Peyer's patch (tissue), 4 donors: ENCODE measurements around the gene TNKS1BP1. TPM values are rescaled to one million over a fixed set of nuclear protein-coding genes. Genes with fewer than 3 reads are reported as not detected.
"Not testable (repeated sequence)": the region's sequence is repeated elsewhere in the genome, so short reads cannot be mapped to it uniquely, and the experiment has no call there.

Source experiments
- DNase-seq, 3 donors: peaks; one replicate each; pipeline ENCODE4 v3.0.0-alpha.2; 2017 to 2019
- H3K27ac ChIP-seq, 4 donors: fragments of 200-600 bp; sonication (generic); one replicate each; pipeline ENCODE4 v1.5.1; 2016 to 2019
- H3K27me3 ChIP-seq, 2 donors: fragments of 200-600 bp; sonication (generic); one replicate each; pipeline ENCODE4 v1.5.1; 2019
- H3K36me3 ChIP-seq, 3 donors: fragments of 200-600 bp; sonication (generic); one replicate each; pipeline ENCODE4 v1.5.1; 2016 to 2019
- H3K4me1 ChIP-seq, 4 donors: fragments of 200-600 bp; sonication (generic); one replicate each; pipeline ENCODE4 v1.5.1; 2016 to 2019
- H3K4me3 ChIP-seq, 4 donors: fragments of 200-600 bp; sonication (generic); 1 replicate in 3 of 4; 2 replicates in 1 of 4; pipeline ENCODE4 v1.5.1; 2016 to 2019; ENCODE audit warnings: mild to moderate bottlenecking in 1 of 4
- H3K9me3 ChIP-seq, 4 donors: fragments of 200-600 bp; sonication (generic); one replicate each; pipeline ENCODE4 v1.5.1; 2016 to 2019; ENCODE audit warnings: mild to moderate bottlenecking in 1 of 4
- POLR2A ChIP-seq, 2 donors: fragments of 450-650 bp; IDR thresholded peaks; one replicate each; pipeline ENCODE4 v1.5.1; 2017; ENCODE audit warnings: antibody characterized with exemption in 2 of 2, mild to moderate bottlenecking in 2 of 2, moderate library complexity in 2 of 2
- total RNA-seq, 4 donors: library from RNA; depleted of rRNA; stranded (reverse); fragments of >200 nt; gene quantifications; one replicate each; pipeline ENCODE4 v1.1.0, GENCODE V29; 2016
- TF ChIP-seq, protein P1 (sequence below), 6 experiments: fragments of 450-650 bp in 4 of 6; fragments of 200-600 bp in 2 of 6; sonication (generic) in 1 of 6; IDR thresholded peaks; one replicate each; pipeline ENCODE4 v1.5.1; 2017 to 2019; ENCODE audit warnings: antibody characterized with exemption in 6 of 6, mild to moderate bottlenecking in 3 of 6, moderate library complexity in 1 of 6

TNKS1BP1 gene
- total RNA-seq, 4 donors from 2014 or later, result 91.8 to 156 (median 139) TPM

DNA sequence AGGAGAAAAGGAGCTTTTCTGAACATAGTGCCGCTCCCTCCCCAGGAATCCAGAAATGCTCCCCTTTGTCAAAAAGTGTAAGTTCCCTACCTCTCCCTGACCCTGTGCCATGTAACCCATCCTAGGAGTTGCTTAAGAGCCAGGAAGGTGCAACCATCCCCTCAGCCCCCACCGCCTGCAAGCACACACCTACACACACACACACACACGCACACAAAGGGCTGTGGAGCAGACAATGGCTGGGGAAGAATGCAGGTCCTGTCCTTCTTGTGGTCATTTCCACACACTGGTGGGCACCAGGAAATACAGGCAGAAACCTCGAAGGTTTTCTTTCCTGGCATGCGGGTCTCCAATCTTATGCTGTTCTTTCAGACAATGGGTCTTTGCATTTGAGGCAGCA lies 14.6 kb upstream of the TNKS1BP1 start:
- H3K4me1 ChIP-seq, result peaks cover 0 to 12% (median 2%) of the 10 kb centered on the region in 4 donors
- TF ChIP-seq, protein P1, sequence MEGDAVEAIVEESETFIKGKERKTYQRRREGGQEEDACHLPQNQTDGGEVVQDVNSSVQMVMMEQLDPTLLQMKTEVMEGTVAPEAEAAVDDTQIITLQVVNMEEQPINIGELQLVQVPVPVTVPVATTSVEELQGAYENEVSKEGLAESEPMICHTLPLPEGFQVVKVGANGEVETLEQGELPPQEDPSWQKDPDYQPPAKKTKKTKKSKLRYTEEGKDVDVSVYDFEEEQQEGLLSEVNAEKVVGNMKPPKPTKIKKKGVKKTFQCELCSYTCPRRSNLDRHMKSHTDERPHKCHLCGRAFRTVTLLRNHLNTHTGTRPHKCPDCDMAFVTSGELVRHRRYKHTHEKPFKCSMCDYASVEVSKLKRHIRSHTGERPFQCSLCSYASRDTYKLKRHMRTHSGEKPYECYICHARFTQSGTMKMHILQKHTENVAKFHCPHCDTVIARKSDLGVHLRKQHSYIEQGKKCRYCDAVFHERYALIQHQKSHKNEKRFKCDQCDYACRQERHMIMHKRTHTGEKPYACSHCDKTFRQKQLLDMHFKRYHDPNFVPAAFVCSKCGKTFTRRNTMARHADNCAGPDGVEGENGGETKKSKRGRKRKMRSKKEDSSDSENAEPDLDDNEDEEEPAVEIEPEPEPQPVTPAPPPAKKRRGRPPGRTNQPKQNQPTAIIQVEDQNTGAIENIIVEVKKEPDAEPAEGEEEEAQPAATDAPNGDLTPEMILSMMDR (IDR thresholded peaks at IDR 0.05), result no peak
- no peak for TF ChIP-seq POLR2A (IDR thresholded peaks at IDR 0.05)
- H3K4me3 ChIP-seq, result no peak overlapping the region
- no peaks in the 10 kb centered on the region for H3K27me3 ChIP-seq
- H3K36me3 ChIP-seq, result no peaks in the 10 kb centered on the region
- DNase-seq, result peak in 1 of 3 donors; percentile 11
- no peak overlapping the region for H3K27ac ChIP-seq
- H3K9me3 ChIP-seq, result no peaks in the 10 kb centered on the region

DNA sequence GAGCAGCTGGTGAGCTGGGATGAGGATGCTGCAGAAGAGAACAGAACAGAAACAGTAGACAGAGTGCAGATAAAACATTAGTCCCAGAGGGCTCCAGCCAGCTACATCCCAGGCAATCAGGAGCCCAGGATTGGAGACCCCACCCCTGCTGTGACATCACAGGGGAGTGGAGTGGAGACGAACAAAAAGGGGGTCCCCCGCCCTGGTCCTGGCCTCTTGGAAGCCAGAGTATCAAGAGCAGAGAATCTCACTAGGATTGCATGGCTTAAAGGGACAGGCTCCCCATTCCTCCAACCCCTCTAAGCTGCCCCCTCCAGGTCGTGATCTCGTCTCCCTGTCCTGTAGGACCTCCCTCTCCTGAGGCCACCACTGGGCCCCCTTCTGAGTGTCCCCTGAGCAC lies 13.4 kb upstream of the TNKS1BP1 start, which contains the start of gene P2RX3:
Gene P2RX3, plus strand, starts transcription at position 211 of the 400 bp plus-strand sequence. CDS start 199 bp downstream, outside the sequence.
- DNase-seq, result peak in 1 of 3 donors; percentile 30
- no peak within 1 kb of the TSS for H3K4me3 ChIP-seq
- no peak for TF ChIP-seq POLR2A (IDR thresholded peaks at IDR 0.05)
- TF ChIP-seq, protein P1 (IDR thresholded peaks at IDR 0.05), result no peak
- H3K4me1 ChIP-seq, result peaks cover 0 to 14% (median 2%) of the 10 kb centered on the region in 4 donors
- H3K27me3 ChIP-seq, result no peaks in the 10 kb centered on the region
- H3K27ac ChIP-seq, result no peak within 1 kb of the TSS
- no peaks in the 10 kb centered on the region for H3K9me3 ChIP-seq
- peaks cover 0 to 6% (median 0%) of the 10 kb centered on the region in 3 donors for H3K36me3 ChIP-seq

DNA sequence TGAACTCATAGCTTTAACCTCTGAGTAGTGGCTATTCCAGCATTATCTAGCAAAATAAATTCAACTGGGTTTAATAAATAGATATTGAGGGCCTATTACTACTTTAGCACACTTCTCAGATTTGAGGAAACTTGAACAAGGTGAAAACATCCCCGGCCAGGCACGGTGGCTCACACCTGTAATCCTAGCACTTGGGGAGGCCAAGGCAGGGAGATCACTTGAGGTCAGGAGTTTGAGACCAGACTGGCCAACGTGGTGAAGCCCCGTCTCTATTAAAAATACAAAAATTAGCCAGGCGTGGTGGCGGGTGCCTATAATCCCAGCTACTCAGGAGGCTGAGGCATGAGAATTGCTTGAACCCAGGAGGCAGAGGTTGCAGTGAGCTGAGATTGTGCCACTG lies 12.1 kb upstream of the TNKS1BP1 start:
- Histone ChIP-seq H3K36me3 (peaks cover 0 to 19% (median 0%) of the 10 kb centered on the region in 3 donors), H3K4me1 (peaks cover 0 to 17% (median 2%) of the 10 kb centered on the region in 4 donors)
- not testable (repeated sequence) for H3K27me3 ChIP-seq, H3K27ac ChIP-seq, H3K9me3 ChIP-seq, H3K4me3 ChIP-seq
- peak in 1 of 3 donors; percentile 15 for DNase-seq

DNA sequence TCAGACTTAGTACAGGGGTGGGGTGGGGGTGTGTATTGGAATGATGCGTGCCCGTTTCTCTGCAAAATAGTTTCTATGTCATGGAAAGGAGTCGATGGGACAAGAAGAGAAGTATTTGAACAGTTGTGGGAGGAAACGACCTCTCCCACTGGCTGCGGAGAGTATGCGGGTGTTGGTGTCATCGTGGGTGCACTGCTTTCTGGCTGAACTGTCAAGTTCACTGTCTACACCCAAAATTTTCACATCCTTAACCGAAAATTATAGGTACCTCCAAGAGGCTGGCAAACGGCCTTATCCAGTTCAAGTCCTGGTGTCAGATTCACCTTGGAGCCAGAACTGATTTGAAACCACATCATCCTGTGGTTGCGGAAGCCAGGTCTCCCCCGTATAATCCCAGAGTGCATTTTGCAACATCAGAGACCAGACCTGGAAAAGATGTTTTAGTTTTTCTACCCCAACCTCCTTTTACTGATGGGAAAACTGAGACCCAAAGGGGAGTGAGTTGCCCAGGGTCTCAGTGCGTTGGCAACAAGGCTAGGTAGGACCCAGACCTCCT lies 11.4 kb upstream of the TNKS1BP1 start:
- H3K27ac ChIP-seq, result peak overlapping the region; percentile 85 to 90 (median 90)
- DNase-seq, result no peak
- H3K4me1 ChIP-seq, result peaks cover 0 to 17% (median 2%) of the 10 kb centered on the region in 4 donors
- no peaks in the 10 kb centered on the region for H3K9me3 ChIP-seq
- peak overlapping the region; percentile 84 to 92 (median 87) for H3K4me3 ChIP-seq
- TF ChIP-seq, protein P1 (IDR thresholded peaks at IDR 0.05), result no peak
- no peak for TF ChIP-seq POLR2A (IDR thresholded peaks at IDR 0.05)
- H3K36me3 ChIP-seq, result peaks cover 0 to 25% (median 0%) of the 10 kb centered on the region in 3 donors
- no peaks in the 10 kb centered on the region for H3K27me3 ChIP-seq

DNA sequence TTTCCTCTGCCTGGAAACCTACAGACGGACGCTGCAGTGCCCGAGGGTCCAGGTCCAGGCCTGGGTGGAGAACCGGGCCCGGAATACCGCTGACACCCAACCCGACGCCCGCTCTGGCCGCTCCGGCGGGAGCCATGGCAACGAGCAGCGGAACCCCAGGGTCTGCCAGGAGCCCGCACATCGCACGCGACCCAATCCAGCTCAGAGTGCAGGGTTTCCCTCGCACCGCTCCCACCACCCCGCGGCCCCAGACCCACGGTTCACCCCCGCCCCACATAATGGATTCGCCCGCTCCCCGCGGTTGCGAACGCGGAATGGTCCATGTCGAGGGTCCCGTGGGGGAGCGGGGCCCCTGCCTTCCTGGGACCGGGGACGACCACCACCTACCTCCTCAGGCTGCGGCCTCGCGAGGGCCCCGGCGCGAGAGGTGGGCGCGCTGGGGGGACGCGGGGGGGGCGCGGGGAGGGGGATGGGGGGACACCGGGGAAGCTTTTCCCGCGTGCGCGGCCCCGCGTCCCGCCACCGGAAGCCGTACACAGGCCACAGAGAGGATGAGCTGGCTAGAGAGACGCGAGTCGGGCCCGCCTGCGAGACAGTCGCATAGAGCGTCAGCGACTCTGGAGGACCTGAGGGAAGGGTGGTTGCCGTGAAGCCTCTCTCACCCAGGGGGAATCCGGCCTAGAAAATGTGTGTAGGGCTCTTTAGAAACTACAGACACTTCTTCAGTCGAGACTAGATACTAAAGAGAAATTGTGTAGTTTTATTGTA lies 10.8 kb upstream of the TNKS1BP1 start, which contains the start of gene SSRP1:
Gene SSRP1, minus strand, starts transcription at position 550 of the 768 bp plus-strand sequence. CDS start 771 bp downstream, outside the sequence.
- peaks cover 0 to 17% (median 2%) of the 10 kb centered on the region in 4 donors for H3K4me1 ChIP-seq
- H3K9me3 ChIP-seq, result no peaks in the 10 kb centered on the region
- peak within 1 kb of the TSS; percentile 84 to 92 (median 87) for H3K4me3 ChIP-seq
- TF ChIP-seq, protein P1 (IDR thresholded peaks at IDR 0.05), result no peak
- peak; percentile 35 to 43 for TF ChIP-seq POLR2A (IDR thresholded peaks at IDR 0.05)
- peak; percentile 87 to 94 (median 87) for DNase-seq
- H3K27ac ChIP-seq, result peak within 1 kb of the TSS; percentile 85 to 90 (median 90)
- H3K36me3 ChIP-seq, result peaks cover 0 to 32% (median 0%) of the 10 kb centered on the region in 3 donors
- H3K27me3 ChIP-seq, result no peaks in the 10 kb centered on the region

DNA sequence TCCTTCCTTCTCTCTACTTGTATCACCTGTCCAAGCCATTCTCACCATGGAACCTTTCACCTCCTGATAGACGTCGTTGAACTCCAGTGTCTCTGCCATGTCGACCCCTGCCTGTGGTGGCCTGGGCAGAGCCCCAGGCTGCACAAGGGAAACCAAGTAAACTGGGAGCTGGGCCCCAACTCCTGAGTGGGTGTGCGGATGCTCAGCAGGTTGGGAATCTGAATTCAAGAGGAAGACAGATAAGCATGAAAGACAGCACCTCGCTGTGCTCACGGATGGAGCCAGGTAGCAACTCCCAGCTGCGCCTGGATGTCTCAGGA lies 10.2 kb upstream of the TNKS1BP1 start:
- TF ChIP-seq POLR2A (IDR thresholded peaks at IDR 0.05), result no peak
- peak overlapping the region; percentile 85 to 90 (median 90) for H3K27ac ChIP-seq
- H3K4me3 ChIP-seq, result peak overlapping the region; percentile 84 to 92 (median 87)

More for the DNA sequence above, 10.2 kb upstream of the TNKS1BP1 start:
- Histone ChIP-seq H3K4me1 (peaks cover 0 to 17% (median 2%) of the 10 kb centered on the region in 4 donors), H3K36me3 (peaks cover 0 to 37% (median 0%) of the 10 kb centered on the region in 3 donors), H3K9me3 (no peaks in the 10 kb centered on the region), H3K27me3 (no peaks in the 10 kb centered on the region)
- DNase-seq, result no peak
